ENCODE measurements around the gene C17orf67.
"Not testable (repeated sequence)": the region's sequence is repeated elsewhere in the genome, so short reads cannot be mapped to it uniquely, and the experiment has no call there.

The C17orf67 gene

DNA sequence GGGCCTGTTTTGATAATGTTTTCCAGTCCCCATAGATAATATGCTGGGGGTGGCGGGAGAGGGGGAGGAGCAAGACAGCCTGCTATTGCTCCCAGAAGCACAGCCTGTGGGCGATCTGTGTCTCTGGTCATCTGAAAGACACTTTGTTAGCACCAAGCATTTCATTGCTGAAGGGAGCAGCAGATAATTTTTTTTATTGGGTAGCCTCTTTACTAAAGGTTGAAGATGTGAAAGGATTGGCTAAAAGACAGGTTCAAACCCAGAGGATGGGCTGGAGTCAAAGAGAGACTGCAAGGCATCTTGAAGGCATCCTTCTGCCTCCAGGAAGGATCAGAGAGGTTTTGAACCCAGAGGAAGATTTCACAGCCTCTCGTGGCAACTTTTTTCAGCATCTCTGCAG, 60.6 kb downstream of the C17orf67 start:
- no peak for DNase-seq (ENCODE audit: low spot score)

- no peak for DNase-seq (ENCODE audit: low spot score)
Observed at GRCh38 chr17:56772442-56772841, 61.3 kb downstream of the C17orf67 start.

DNA sequence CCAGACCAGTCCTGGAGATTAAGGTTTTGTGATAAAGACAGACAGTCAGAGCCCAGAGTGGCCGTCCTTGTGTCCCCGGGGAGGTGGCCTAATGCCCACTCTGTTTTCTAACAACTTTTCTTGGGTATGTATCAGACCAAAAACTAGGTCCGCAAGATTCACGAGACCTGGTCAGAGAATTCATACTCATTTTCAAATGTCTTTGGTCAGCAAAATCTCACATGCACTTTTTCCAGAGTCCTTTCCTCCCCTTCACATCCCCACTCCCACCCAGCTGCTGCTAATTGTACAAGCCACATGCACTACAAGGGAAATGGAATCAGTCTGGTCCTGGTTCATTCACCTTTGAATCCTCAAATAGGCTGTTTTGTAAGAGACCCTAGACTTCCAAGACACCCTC, 61.7 kb downstream of the C17orf67 start:
- no peak for DNase-seq (ENCODE audit: low spot score)

- DNase-seq (ENCODE audit: low spot score) = no peak
Observed at GRCh38 chr17:56771563-56771962, 62.2 kb downstream of the C17orf67 start.

DNA sequence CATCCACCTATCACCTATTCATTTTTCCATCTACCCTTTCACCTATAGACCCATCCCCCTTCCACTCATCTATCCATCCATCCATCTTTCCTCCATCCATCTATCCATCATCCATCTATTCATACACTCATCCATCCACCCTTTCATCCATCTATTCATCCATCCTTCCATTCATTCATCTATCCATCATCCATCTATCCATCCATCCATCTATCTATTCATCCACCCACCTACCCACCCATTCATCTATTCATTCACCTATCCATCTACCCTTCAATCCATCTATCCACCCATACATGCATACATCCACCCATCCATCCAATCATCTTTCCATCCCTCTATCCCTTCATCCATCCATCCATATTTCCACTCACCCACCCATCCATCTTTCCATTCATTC, 63.3 kb downstream of the C17orf67 start:
- no peak for DNase-seq (ENCODE audit: low spot score)

GRCh38 chr17:56765449-56765848, 68.3 kb downstream of the C17orf67 start:
- no peak for DNase-seq (ENCODE audit: low spot score)

- DNase-seq (ENCODE audit: low spot score) = no peak
Observed at GRCh38 chr17:56762988-56763387, 70.7 kb downstream of the C17orf67 start.

- DNase-seq (ENCODE audit: low spot score) = no peak
Observed at GRCh38 chr17:56762144-56762543, 71.6 kb downstream of the C17orf67 start.

DNA sequence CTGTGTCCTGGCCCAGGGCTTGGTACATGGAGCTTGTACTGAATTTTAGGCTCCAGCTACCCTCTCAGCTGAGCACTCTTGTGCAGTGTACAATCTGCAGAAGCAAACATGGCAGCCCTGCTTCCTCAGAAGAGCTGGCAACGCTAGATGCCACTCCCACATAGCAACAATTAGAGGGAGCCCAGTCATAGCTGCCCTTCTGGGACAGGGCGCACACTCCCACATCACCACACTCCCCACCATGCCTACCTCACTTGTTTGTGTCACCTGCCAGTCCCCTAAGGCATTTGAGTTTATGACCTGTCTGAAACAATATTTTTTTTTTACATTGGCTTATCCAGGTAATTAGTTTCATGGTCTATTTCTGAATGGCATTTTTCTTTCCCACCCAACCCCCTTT, 72.3 kb downstream of the C17orf67 start:
- no peak for DNase-seq (ENCODE audit: low spot score)

GRCh38 chr17:56757611-56758010, 76.1 kb downstream of the C17orf67 start:
- not testable (repeated sequence) for DNase-seq (ENCODE audit: low spot score)

- no peak for DNase-seq (ENCODE audit: low spot score)
Observed at GRCh38 chr17:56756536-56756935, 77.2 kb downstream of the C17orf67 start.

GRCh38 chr17:56755310-56755709, 78.4 kb downstream of the C17orf67 start:
- DNase-seq (ENCODE audit: low spot score) = no peak

DNA sequence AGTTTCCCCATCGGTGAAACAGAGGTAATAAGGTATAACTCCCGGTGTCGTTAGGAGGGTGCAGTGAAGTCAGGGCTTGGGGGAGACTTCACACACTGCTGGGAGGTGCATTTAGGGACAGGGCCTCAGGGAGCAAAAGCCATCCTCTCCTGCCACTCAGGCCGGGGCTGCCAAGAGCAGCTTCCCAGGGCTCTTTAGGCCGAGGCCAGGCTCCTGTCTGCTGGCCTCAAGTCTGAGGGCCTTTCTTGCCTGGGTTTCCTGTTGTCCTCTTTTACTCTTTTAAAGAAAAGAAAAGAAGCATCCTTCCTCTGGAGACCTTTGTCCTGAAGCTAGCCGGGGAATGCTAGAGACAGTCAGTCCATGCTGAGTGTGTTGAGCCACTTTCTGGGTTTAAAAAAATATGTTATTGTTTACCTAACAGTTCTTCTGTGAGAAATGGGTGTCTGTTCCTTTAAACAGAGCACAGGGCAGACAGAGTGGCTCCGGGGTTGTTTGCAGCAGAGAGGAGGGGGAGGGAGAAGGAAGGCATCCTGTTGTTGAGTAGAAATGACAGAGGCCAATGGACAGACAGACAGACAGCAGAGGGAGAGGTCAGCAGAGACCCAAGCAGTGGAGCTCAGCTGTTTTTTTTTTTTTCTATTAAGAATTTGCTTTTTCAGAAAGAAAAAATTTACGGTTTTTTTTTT, 79.1 kb downstream of the C17orf67 start:
- DNase-seq (ENCODE audit: low spot score) = no peak

GRCh38 chr17:56752263-56752836, 81.4 kb downstream of the C17orf67 start:
- no peak for DNase-seq (ENCODE audit: low spot score)

- no peak for DNase-seq (ENCODE audit: low spot score)
Observed at GRCh38 chr17:56751145-56751738, 82.5 kb downstream of the C17orf67 start.

- no peak for DNase-seq (ENCODE audit: low spot score)
Observed at GRCh38 chr17:56744721-56745120, 89.0 kb downstream of the C17orf67 start.

DNA sequence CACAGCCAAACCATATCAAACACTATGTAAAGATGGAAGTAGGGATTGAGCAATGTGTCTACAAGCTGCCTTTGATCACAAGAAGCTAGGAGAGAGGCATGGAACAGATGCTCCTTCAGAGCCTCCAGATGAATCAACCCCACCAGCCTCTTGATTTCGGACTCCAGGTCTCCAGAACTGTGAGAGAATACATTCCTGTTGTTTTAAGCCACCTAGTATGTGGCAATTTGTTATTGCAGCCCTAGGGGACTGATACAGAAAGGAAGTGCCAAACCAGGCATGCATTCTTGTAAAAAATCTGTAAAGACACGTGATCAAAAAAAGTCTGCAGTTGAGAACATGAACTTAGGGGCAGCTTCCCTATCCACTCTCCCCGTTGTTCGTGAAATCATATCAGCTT, 91.1 kb downstream of the C17orf67 start:
- DNase-seq (ENCODE audit: low spot score) = no peak

Small RNA genes within 50 kb of the gene (small RNA-seq; reads per million reads assigned to genes)
- gene RNU6-1158P = 0 reads per million in 2 experiments
